ENCODE data around the gene DIAPH2. TPM values are rescaled to one million over a fixed set of nuclear protein-coding genes. Genes with fewer than 3 reads are reported as not detected.

DIAPH2 gene
- total RNA-seq, 1 donor from 2014 or later: 34.2 TPM

DNA sequence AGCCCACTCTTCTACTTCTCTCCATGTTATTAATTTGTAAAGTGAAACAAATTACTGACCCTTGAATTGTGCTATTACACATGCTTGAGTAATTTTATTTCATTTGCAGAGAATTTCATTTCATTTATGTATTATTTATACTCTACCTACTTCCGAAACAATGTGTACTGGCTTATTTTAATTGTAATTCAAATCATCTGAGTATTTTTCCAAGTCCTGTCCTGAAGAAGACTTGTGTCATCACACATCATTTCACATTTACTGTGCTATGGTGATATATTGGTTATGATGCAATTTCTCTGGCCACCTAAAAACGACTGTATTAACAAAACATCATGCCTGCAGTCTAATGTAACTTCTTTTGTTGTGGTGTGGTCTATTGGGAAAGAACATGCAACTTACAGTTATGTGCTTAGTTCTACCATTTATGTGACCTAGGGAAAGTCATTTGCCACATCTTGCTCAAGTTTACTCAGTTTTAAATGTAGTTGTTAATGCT lies 583.6 kb downstream of the DIAPH2 start:
- no peak for DNase-seq
- no peaks in the 10 kb centered on the region for H3K4me1 ChIP-seq

DNA sequence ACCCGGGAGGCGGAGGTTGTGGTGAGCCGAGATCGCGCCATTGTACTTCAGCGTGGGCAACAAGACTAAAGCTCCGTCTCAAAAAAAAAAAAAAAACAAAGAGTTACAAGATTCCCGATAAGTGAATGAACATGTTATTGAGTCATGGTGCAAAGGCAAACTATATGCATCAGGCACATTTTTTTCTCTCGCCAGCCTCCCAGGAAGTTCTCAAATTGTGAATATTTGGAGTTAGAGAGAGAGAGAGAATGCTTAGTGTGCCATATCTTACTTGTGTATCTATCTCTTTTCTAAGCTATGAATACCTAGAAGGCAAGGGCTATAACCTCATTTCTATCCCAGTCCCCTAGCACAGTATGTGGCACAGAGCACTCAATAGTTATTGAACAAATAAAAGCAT lies 599.9 kb downstream of the DIAPH2 start:
- no peaks in the 10 kb centered on the region for H3K4me1 ChIP-seq
- no peak overlapping the region for H3K4me3 ChIP-seq
- intact Hi-C loops (cut with DNase I): no loop called here
- TF ChIP-seq, protein P1, sequence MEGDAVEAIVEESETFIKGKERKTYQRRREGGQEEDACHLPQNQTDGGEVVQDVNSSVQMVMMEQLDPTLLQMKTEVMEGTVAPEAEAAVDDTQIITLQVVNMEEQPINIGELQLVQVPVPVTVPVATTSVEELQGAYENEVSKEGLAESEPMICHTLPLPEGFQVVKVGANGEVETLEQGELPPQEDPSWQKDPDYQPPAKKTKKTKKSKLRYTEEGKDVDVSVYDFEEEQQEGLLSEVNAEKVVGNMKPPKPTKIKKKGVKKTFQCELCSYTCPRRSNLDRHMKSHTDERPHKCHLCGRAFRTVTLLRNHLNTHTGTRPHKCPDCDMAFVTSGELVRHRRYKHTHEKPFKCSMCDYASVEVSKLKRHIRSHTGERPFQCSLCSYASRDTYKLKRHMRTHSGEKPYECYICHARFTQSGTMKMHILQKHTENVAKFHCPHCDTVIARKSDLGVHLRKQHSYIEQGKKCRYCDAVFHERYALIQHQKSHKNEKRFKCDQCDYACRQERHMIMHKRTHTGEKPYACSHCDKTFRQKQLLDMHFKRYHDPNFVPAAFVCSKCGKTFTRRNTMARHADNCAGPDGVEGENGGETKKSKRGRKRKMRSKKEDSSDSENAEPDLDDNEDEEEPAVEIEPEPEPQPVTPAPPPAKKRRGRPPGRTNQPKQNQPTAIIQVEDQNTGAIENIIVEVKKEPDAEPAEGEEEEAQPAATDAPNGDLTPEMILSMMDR (IDR thresholded peaks at IDR 0.05): no peak
- H3K9me3 ChIP-seq: no peaks in the 10 kb centered on the region
- H3K27ac ChIP-seq: no peak overlapping the region
- DNase-seq (no peak), ATAC-seq (no peak)
- no peaks in the 10 kb centered on the region for H3K27me3 ChIP-seq (ENCODE audit: low read depth)
- H3K36me3 ChIP-seq: no peaks in the 10 kb centered on the region

More for the DNA sequence above, 583.6 kb downstream of the DIAPH2 start:
- Histone ChIP-seq H3K27me3 (ENCODE audit: low read depth) (no peaks in the 10 kb centered on the region), H3K4me3 (no peak overlapping the region), H3K36me3 (no peaks in the 10 kb centered on the region), H3K9me3 (no peaks in the 10 kb centered on the region), H3K27ac (no peak overlapping the region)
- ATAC-seq: no peak
- TF ChIP-seq, protein P1 (IDR thresholded peaks at IDR 0.05): no peak
- intact Hi-C loops (cut with DNase I): no loop called here

DNA sequence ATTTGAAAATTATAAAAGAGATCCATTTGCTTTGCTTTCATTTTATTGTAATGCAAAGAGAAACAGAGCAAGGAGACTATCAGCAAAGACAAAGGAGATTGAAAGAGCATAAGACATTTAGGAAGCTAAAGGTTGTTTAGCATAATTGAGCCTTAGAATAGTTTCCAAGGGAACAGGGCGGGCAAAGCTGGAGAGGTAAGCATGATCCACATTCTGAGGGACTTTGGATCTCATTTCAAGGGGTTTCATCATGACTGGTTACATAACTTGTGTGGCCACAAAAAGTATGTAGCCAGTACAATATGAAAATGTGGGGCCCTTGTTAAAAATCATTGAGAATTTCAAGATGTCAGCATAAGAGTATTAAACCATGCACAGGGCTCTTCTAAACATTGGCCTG lies 605.6 kb downstream of the DIAPH2 start:
- intact Hi-C loops (cut with DNase I): no loop called here
- no peak for DNase-seq
- TF ChIP-seq, protein P1 (IDR thresholded peaks at IDR 0.05): no peak

DNA sequence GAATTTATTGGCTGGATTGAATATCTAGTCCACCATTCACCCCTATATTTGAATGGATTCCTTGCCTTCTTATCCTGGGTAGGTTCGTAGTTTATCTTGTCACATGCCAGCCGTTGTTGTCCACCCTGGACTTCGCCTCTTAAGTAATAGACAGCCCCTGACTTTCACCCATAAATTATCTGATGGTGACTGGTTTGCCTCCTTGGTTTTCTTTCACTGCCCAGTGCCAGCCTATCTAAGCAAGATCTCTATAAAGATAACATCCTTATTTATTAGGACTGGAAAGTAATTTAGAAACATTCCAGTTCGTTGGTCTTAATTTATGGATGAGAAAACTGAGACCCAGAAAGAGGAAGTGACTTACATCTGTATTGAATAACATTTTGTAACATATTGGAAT lies 609.4 kb downstream of the DIAPH2 start:
- TF ChIP-seq, protein P1 (IDR thresholded peaks at IDR 0.05): no peak
- Histone ChIP-seq H3K27ac (no peak overlapping the region), H3K4me3 (no peak overlapping the region), H3K4me1 (no peaks in the 10 kb centered on the region), H3K36me3 (no peaks in the 10 kb centered on the region), H3K9me3 (no peaks in the 10 kb centered on the region), H3K27me3 (ENCODE audit: low read depth) (no peaks in the 10 kb centered on the region)
- no peak for DNase-seq
- intact Hi-C loops (cut with DNase I): no loop called here
- ATAC-seq: no peak

More for the DNA sequence above, 605.6 kb downstream of the DIAPH2 start:
- Histone ChIP-seq H3K36me3 (no peaks in the 10 kb centered on the region), H3K4me1 (no peaks in the 10 kb centered on the region), H3K27ac (no peak overlapping the region), H3K9me3 (no peaks in the 10 kb centered on the region), H3K4me3 (no peak overlapping the region), H3K27me3 (ENCODE audit: low read depth) (no peaks in the 10 kb centered on the region)
- ATAC-seq: peak in 1 of 2 donors; percentile 31

DNA sequence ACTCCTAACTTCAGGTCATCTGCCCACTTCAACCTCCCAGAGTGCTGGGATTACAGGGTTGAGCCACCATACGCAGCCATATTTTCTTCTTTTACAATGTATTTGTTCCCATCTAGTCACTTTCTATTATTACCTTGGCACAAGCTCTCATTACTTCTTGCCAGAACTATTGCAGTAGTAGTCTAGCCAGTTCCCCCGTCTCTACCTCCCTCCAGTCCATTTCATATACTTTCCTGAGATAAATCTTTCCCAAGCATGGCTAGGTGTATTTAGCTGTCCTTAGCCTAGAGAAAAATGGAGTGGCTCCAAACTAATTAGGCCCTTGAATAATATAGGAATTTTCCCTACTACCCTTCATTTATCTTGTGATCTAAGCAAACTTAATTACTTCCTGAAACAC lies 611.3 kb downstream of the DIAPH2 start:
- no peaks in the 10 kb centered on the region for H3K4me1 ChIP-seq
- no peaks in the 10 kb centered on the region for H3K9me3 ChIP-seq
- ATAC-seq: no peak
- intact Hi-C loops (cut with DNase I): no loop called here
- DNase-seq: no peak
- H3K27ac ChIP-seq: no peak overlapping the region
- TF ChIP-seq, protein P1 (IDR thresholded peaks at IDR 0.05): no peak
- no peak overlapping the region for H3K4me3 ChIP-seq
- no peaks in the 10 kb centered on the region for H3K36me3 ChIP-seq
- H3K27me3 ChIP-seq (ENCODE audit: low read depth): no peaks in the 10 kb centered on the region

Measured in lower lobe of right lung (tissue), 2 donors.